SU-DHL-6 (cell line): ENCODE measurements around the gene PRKCE.
"Not testable (repeated sequence)": the region's sequence is repeated elsewhere in the genome, so short reads cannot be mapped to it uniquely, and the experiment has no call there.

ENCODE experiments used
- H2AFZ ChIP-seq: fragments of 200-600 bp; sonication (generic); 2 replicates; pipeline ENCODE4 v1.6.1; 2014; ENCODE audit warnings: low read depth, mild to moderate bottlenecking, moderate library complexity, mixed read lengths, antibody characterized with exemption, low read length; ENCODE audit not compliant: severe bottlenecking
- H3F3A ChIP-seq: fragments of 200-600 bp; shearing (Covaris generic); 2 replicates; pipeline ENCODE4 v1.6.0; 2016; ENCODE audit warnings: antibody characterized with exemption, mild to moderate bottlenecking; ENCODE audit not compliant: insufficient read depth
- H3K27ac ChIP-seq: fragments of 200-600 bp; sonication (generic); 2 replicates; pipeline ENCODE4 v1.5.1; 2016; ENCODE audit warnings: low read depth, mild to moderate bottlenecking, low read length, moderate library complexity, mixed read lengths
- H3K27me3 ChIP-seq: fragments of 200-600 bp; sonication (generic), shearing (Covaris generic); 2 replicates; pipeline ENCODE4 v1.6.0; 2014; ENCODE audit warnings: mild to moderate bottlenecking, low read length
- H3K36me3 ChIP-seq: fragments of 200-600 bp; sonication (generic); 2 replicates; pipeline ENCODE4 v1.6.1; 2014; ENCODE audit warnings: mild to moderate bottlenecking, low read length, mixed read lengths
- H3K4me2 ChIP-seq: fragments of 300-600, 200-600 bp; shearing (Covaris generic), sonication (generic); 2 replicates; pipeline ENCODE4 v1.6.0; 2014; ENCODE audit warnings: low read length, low read depth, mild to moderate bottlenecking; ENCODE audit not compliant: poor library complexity, severe bottlenecking
- H3K4me3 ChIP-seq: fragments of 200-600 bp; sonication (generic); 2 replicates; pipeline ENCODE4 v1.5.1; 2014; ENCODE audit warnings: antibody characterized with exemption, low read length, mild to moderate bottlenecking, mixed read lengths; ENCODE audit not compliant: insufficient read depth, poor library complexity, severe bottlenecking
- H3K79me2 ChIP-seq: fragments of 200-600 bp; sonication (generic); 2 replicates; pipeline ENCODE4 v1.6.1; 2014; ENCODE audit warnings: mild to moderate bottlenecking, low read length, moderate library complexity; ENCODE audit not compliant: insufficient read depth
- H3K9ac ChIP-seq: fragments of 200-600 bp; sonication (generic); 2 replicates; pipeline ENCODE4 v1.7.0; 2014; ENCODE audit warnings: mild to moderate bottlenecking, low read length
- H3K9me2 ChIP-seq: fragments of 200-600 bp; sonication (generic); replicated peaks from 2 replicates; pipeline ENCODE4 v1.6.1; 2014; ENCODE audit warnings: low read length; ENCODE audit not compliant: insufficient read depth
- H3K9me3 ChIP-seq: fragments of 200-600 bp; sonication (generic); 2 replicates; pipeline ENCODE4 v1.6.1; 2014; ENCODE audit warnings: low read length, mixed read lengths; ENCODE audit not compliant: insufficient read depth
- H4K20me1 ChIP-seq: fragments of 200-600 bp; sonication (generic); 2 replicates; pipeline ENCODE4 v1.6.1; 2014; ENCODE audit warnings: low read depth, mild to moderate bottlenecking, antibody characterized with exemption, low read length, moderate library complexity, mixed read lengths
- CTCF ChIP-seq: fragments of 200-600 bp; sonication (generic); IDR thresholded peaks from one replicate; pipeline ENCODE4 v1.5.1; 2017; ENCODE audit warnings: antibody characterized with exemption, mild to moderate bottlenecking, low read length, moderate library complexity; ENCODE audit not compliant: insufficient read depth, poor library complexity, severe bottlenecking
- EZH2phosphoT487 ChIP-seq: fragments of 200-600 bp; sonication (generic), shearing (Covaris generic); conservative IDR thresholded peaks from 2 replicates; pipeline ENCODE4 v1.6.1; 2018; ENCODE audit warnings: mild to moderate bottlenecking, antibody characterized with exemption, low read length, moderate library complexity, mixed read lengths

The PRKCE gene

GRCh38 chr2:45857867-45858520 lies 206.5 kb downstream of the PRKCE start:
- Histone ChIP-seq H3K9me3 (no peaks in the 10 kb centered on the region), H3F3A (no peaks in the 10 kb centered on the region), H3K9me2 (no peaks in the 10 kb centered on the region), H3K4me2 (no peak overlapping the region), H2AFZ (no peak overlapping the region), H4K20me1 (no peaks in the 10 kb centered on the region), H3K36me3 (no peaks in the 10 kb centered on the region), H3K79me2 (no peaks in the 10 kb centered on the region), H3K9ac (no peak overlapping the region), H3K27ac (no peak overlapping the region), H3K4me3 (no peak overlapping the region), H3K27me3 (no peaks in the 10 kb centered on the region)
- TF ChIP-seq CTCF (no peak), EZH2phosphoT487 (no peak)

- not testable (repeated sequence) for H3K36me3 ChIP-seq, H3K27me3 ChIP-seq, H4K20me1 ChIP-seq, H3K27ac ChIP-seq, H3K9me3 ChIP-seq, H3F3A ChIP-seq, H3K4me2 ChIP-seq, H3K9ac ChIP-seq, H3K4me3 ChIP-seq, H3K9me2 ChIP-seq, H2AFZ ChIP-seq, H3K79me2 ChIP-seq
Measured at GRCh38 chr2:45858872-45859271, 207.4 kb downstream of the PRKCE start.

GRCh38 chr2:45859682-45860081 lies 208.2 kb downstream of the PRKCE start:
- H3K79me2 ChIP-seq: no peaks in the 10 kb centered on the region
- H3K4me2 ChIP-seq: no peak overlapping the region
- H3K36me3 ChIP-seq: no peaks in the 10 kb centered on the region
- H3K27me3 ChIP-seq: no peaks in the 10 kb centered on the region
- no peaks in the 10 kb centered on the region for H3K9me2 ChIP-seq
- no peaks in the 10 kb centered on the region for H3F3A ChIP-seq
- H4K20me1 ChIP-seq: no peaks in the 10 kb centered on the region
- no peaks in the 10 kb centered on the region for H3K9me3 ChIP-seq
- TF ChIP-seq CTCF (no peak), EZH2phosphoT487 (no peak)
- H3K27ac ChIP-seq: no peak overlapping the region
- no peak overlapping the region for H3K4me3 ChIP-seq
- H2AFZ ChIP-seq: no peak overlapping the region
- H3K9ac ChIP-seq: no peak overlapping the region

- Histone ChIP-seq H3K36me3 (no peaks in the 10 kb centered on the region), H3K4me3 (no peak overlapping the region), H3K27ac (no peak overlapping the region), H3K79me2 (no peaks in the 10 kb centered on the region), H3F3A (no peaks in the 10 kb centered on the region), H3K27me3 (no peaks in the 10 kb centered on the region), H3K9me2 (no peaks in the 10 kb centered on the region), H4K20me1 (no peaks in the 10 kb centered on the region), H3K9me3 (no peaks in the 10 kb centered on the region), H3K4me2 (no peak overlapping the region), H2AFZ (no peak overlapping the region), H3K9ac (no peak overlapping the region)
- TF ChIP-seq CTCF (no peak), EZH2phosphoT487 (no peak)
Measured at GRCh38 chr2:45860136-45861121, 209.0 kb downstream of the PRKCE start.
